Gastrocnemius medialis (tissue), 4 donors: Measurements from ENCODE around the gene TNNT2.

ENCODE experiments used
- POLR2A ChIP-seq, 2 donors: fragments of 450-650 bp; IDR thresholded peaks; one replicate each; pipeline ENCODE4 v1.6.1; 2017; ENCODE audit warnings: antibody characterized with exemption in 2 of 2, mild to moderate bottlenecking in 2 of 2, moderate library complexity in 2 of 2
- TF ChIP-seq, protein P1 (sequence below), 5 experiments: fragments of 450-650 bp in 3 of 5; fragments of 200-600 bp in 2 of 5; sonication (generic) in 2 of 5; IDR thresholded peaks in 4 of 5; conservative IDR thresholded peaks in 1 of 5; 1 replicate in 4 of 5; 2 replicates in 1 of 5; pipeline ENCODE4 v1.5.1; 2016 to 2019; ENCODE audit warnings: antibody characterized with exemption in 5 of 5, mild to moderate bottlenecking in 3 of 5, moderate library complexity in 3 of 5

GRCh38 chr1:201411292-201411691, 33.8 kb upstream of the TNNT2 start:
- TF ChIP-seq, protein P1, sequence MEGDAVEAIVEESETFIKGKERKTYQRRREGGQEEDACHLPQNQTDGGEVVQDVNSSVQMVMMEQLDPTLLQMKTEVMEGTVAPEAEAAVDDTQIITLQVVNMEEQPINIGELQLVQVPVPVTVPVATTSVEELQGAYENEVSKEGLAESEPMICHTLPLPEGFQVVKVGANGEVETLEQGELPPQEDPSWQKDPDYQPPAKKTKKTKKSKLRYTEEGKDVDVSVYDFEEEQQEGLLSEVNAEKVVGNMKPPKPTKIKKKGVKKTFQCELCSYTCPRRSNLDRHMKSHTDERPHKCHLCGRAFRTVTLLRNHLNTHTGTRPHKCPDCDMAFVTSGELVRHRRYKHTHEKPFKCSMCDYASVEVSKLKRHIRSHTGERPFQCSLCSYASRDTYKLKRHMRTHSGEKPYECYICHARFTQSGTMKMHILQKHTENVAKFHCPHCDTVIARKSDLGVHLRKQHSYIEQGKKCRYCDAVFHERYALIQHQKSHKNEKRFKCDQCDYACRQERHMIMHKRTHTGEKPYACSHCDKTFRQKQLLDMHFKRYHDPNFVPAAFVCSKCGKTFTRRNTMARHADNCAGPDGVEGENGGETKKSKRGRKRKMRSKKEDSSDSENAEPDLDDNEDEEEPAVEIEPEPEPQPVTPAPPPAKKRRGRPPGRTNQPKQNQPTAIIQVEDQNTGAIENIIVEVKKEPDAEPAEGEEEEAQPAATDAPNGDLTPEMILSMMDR (IDR thresholded peaks at IDR 0.05 in 4 of 5, conservative IDR thresholded peaks at IDR 0.05 in 1 of 5) = no peak
- no peak for TF ChIP-seq POLR2A (IDR thresholded peaks at IDR 0.05)
